NCI-H1694 (cell line): ENCODE data around the gene WDR45B.
"Not testable (repeated sequence)": the region's sequence is repeated elsewhere in the genome, so short reads cannot be mapped to it uniquely, and the experiment has no call there.

Source experiments
- DNase-seq: peaks from one replicate; lab custom pipeline; 2025; lab: John Stamatoyannopoulos, UW

The WDR45B gene

DNA sequence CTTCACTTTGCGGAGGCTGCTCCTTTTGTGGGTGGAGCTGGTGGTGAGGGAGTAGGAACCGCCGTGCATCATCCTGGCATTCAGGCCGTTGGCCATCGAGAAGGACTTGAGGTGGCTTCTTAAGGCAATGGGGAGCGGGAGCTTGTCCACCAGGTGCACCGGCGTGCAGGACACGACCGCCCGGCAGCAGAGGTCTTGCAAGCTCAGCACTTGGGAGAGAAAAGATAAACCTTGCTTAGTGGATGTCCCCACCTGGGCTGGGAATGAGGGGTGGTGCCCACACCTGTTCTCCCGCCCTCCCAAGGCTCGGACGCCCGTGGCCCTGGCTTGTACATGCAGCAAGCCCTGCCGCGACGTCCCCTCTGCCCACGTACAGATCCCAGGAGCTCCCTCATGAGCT, 9.7 kb upstream of the WDR45B start:
- no peak for DNase-seq

DNA sequence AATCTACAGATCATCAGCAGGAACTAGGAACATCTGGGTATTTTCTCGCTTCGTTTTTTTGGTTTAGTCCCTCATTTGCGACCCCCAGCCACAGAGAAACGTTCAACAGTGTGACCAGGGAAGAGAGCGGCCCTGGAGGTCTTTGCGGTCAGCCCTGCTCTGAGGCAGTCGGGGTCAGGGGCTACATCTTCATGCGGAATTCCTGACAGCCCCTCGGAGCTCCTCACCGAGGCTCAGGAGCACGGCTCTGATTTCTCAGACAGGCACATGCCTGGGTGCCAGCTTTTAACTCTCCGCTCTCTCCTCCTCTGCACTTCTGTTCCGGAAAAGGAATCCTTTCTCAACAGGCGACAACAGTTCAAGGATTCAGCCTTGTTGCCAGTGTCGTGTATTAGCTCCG, 8.0 kb upstream of the WDR45B start:
- no peak for DNase-seq

DNA sequence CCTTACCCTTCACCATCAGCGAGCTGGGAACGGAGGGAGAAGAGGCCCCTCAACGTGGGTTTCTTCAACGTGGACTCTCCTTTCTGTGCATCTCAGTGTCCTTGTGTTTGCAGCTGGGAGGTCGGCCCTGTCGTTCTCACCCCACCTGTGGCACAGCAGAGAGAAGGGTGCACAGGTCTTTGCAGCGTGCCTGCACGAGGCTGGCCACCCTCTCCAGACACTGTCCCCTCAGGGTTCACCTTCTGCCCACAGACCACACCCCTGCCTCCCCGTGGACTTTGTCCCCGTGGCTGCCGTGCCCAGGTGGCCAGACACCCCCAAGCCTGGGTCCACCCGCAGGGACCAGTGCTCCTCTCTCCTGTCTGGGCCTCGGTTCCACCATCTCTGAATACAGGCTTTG, 7.3 kb upstream of the WDR45B start:
- DNase-seq = no peak

DNA sequence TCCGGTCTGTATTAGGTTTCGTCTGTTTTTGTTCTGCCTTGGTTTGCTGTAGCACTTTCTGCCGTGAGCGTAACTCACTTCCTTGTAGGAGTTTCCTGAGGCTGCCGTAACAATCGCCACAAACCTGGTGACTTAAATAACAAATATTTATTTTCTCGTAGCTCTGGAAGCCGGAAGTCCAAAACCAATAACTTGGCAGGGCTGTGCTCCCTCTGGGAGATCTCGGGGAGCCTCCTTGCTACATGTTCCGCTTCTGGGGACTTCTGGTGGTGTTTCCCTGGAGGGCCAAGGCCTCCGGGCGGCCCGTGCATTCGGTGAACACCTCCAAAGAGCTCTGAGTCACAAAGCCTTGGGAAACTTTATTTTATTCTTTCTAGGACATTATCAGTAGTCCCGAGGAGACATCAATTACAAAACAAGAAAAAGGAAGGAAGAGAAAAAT, 6.8 kb upstream of the WDR45B start:
- DNase-seq = no peak

DNA sequence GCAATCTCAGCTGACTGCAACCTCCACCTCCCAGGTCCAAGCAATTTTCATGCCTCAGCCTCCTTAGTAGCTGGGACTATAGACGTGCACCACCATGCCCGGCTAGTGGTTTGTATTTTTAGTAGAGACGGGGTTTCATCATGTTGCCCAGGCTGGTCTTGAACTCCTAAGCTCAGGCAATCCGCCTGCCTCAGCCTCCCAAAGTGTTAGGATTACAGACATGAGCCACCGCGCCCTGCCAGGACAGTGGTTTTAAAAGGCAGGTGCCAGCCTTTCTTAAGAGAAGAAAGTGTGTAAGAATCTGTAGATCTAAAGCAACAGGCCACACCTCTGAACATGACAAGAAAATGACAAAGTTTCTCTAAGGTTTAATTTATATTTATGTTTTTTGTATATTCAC, 6.4 kb upstream of the WDR45B start:
- DNase-seq = not testable (repeated sequence)

- no peak for DNase-seq
Observed at GRCh38 chr17:82653651-82654528, 5.6 kb upstream of the WDR45B start.

DNA sequence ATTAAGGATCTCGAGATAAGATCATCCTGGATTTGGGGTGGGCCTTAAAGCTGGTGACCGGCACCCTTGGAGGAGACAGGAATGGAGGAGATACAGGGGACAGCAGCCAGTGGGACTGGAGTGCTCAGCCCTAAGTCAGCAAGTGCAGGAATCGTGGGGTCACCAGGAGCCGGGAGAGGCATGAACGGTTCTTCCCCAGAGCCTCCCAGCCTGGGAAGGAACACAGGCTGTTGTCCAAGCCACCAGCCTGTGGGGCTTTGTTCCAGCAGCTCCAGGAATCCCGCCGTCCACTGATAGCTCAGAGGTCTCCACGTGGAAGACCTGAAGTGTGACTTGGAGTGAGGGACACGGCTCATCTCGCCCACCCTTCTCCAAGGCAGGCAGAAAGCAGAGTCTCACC, 2.5 kb upstream of the WDR45B start:
- DNase-seq = no peak

GRCh38 chr17:82649501-82650261, 1.4 kb upstream of the WDR45B start:
- no peak for DNase-seq

- DNase-seq = no peak
Observed at GRCh38 chr17:82648742-82649331, 593 bp upstream of the WDR45B start.

DNA sequence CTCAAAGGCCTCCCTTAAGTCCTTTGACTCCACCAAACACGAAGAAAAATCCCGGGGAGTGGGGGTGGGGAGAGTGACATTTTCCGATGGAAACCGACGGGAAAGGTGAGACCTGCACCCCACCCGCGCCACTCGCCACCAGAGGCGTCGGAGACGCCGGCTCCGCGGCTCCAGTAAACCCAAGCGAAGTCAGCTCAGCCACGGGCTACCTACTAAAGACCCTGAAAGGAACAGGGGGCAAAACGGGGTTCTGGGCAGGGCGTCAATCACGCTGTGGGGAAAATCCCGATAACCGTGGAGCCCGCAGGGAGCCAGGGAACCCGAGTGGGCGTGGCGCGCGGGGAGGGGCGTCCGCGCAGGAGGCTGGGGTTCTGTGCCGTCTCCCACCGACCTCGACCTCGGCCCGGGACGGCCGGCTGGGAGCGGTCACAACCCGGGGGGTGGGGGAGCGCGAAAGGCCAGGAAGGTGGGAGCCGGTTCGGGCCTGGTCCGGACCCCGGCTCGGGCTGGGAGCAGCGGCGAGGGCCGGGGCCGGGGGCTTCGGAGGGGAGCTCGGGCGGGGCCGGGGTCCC, 565 bp downstream of the WDR45B start:
- no peak for DNase-seq

- DNase-seq = no peak
Observed at GRCh38 chr17:82645516-82645915, 2.7 kb downstream of the WDR45B start.

DNA sequence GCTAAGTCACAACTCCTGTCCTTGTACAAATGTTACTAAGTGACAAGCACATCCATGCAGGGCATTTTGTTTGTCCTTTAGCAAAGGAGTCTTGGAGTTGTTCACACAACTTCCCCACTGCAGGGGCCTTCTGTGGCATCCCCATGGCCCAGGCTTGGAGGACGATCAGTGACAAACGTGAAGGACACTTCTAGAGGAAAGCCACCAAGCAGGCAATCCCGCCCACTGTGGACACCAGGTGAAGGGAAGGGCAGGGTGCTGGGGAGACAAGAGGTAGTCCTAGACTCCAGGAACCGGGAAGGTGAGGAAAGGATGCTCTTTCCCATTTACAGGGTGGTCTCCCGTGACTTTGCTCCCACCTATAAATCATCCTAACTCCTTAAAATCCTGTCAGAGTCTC, 4.1 kb downstream of the WDR45B start:
- DNase-seq = no peak

DNA sequence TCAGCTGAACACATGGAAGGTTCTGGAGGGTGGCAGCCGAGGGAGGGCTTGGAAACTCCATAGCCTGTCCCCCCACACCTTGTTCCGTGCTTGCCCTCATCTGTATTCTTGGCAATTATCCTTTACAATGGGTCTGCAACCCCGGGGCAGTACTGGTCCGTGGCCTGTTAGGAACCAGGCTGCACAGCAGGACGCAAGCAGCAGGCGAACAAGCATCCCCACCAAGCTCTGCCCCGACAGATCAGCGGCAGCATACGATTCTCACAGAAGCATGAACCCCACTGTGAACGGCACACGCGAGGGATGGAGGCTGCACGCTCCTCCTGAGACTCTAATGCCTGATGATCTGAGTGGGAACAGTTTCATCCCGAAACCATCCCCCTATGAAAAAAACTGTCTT, 6.2 kb downstream of the WDR45B start:
- DNase-seq = no peak

DNA sequence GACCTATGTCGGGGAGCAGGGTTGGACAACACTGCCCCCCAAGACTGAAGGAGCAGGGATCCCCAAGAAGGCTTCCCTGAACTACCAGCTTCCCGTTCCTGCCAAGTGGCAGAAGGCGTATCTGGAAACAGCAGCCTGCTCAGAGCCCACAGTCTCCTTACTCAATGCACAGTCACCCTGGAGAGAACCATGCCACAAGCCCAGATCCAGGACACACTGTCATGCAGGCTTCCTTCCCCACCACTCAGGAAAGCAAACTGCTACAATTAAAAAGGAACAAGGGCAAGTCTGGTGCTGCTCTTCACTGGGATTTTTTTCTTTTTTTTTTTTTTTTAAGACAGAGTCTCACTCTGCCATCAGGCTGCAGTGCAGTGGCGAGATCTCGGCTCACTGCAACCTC, 8.2 kb downstream of the WDR45B start:
- no peak for DNase-seq

- DNase-seq = no peak
Observed at GRCh38 chr17:82639628-82640027, 8.6 kb downstream of the WDR45B start.

DNA sequence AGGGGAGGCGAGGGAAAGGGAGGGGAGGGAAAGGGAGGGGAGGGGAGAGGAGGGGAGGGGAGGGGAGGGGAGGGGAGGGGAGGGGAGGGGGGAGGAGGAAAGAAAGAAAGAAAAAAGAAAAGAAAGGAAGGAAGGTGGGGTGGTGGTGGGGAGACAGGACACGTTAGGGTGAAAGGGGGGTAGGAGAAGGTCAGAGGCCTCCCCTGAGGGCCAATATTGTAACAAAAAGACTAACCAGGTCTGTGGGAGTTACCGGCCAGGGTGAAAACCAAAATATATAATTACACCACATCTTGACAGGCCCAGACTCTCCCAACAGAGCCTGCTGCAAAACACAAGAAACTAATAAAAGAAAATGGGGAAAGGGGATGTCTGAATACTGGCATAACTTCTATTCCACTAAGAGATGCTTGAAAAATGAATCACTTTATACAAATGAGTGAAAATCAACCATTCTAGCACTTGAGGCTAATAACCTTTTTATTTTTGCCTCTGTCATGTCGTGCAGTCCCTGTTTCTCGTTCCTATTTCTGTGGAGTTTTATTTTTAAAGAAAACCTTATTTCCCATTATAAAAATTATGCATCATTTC, 10.0 kb downstream of the WDR45B start:
- DNase-seq = no peak

- no peak for DNase-seq
Observed at GRCh38 chr17:82636626-82637598, 11.3 kb downstream of the WDR45B start.

GRCh38 chr17:82633343-82633742, 14.9 kb downstream of the WDR45B start:
- DNase-seq = no peak

DNA sequence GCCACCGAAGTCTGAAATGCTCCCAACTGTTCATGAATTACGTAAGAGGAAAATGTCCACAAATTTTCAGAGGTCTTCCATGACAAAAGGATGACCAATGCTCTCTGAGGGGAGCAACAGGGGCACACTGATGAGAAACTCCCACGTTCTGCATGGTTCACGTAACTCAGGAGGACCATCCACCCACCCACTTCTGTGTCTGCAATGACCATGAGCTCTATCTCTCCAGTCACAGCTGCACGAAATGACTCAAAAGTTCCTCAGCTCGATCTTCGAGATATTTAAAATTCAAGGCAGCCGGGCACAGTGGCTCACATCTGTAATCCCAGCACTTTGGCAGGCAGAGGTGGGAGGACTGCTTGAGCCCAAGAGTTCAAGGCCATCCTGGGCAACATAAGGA, 15.8 kb downstream of the WDR45B start:
- DNase-seq = no peak

GRCh38 chr17:82631544-82631943, 16.7 kb downstream of the WDR45B start:
- DNase-seq = no peak

DNA sequence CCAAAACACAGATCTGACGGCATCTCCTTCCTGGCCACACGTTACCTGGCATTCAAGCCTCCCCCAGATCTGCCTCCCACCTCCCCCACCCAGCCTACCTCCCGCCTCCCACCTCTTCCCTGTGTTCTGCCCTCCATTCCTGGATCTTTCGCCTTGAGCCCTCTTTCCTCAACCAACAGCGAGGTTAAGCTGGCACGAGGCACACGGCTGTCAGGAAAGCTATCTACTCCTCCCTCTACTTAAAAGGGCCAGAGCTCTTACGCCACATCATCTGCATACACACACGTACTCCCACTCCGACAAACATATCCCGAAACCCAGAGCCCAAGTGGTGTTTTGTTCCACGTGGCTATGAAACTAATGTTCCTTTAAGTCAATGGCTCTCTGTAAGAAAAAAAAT, 18.0 kb downstream of the WDR45B start:
- no peak for DNase-seq
